ENCODE data around the gene METTL1. TPM values are rescaled to one million over a fixed set of nuclear protein-coding genes. Genes with fewer than 3 reads are reported as not detected.

Gene METTL1
- total and polyA plus RNA-seq, 2 donors (not counting 1 experiment from before 2014, with no cell fraction given): 9.1 to 9.2 TPM

DNA sequence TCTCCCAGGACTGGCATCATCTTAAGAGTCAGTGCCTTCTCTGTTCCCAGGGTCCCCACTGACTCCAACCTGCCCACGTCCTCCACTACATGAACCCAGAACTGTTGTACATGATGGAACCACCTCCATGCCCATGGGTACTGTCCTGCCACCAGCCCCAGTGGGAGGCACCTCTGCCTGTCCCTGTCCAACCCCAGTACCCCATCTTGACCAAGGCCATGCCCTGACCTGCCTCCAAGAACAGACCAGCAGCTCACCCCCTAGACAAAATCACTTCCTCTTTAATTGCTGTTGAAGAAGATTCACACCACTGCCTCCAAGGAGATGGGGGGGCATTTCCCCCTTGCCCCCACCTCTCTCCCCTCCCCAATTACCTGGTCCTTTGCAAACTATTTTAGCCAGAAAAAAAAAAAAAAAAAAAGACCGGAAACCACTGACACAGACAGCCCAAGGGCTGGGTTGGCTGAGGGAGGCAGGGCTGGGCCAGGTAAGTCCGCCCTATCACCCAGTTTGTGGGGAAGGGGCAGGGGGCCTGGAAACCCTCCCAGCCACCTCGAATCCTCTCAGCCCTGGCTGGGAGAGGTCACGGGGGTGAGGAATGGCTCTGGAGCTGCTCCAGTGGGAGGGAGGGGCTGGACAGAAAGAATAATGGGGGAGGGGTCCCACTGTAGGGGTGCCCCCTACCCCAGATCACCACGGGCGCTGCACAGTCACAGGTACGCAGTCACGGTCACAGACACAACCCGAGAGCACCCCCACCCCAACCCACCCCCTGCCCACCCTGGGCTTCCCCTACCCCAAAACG lies 46.8 kb downstream of the METTL1 start:
- Histone ChIP-seq H3K4me3 (ENCODE audit: control extremely low read depth in 1 of 5, extremely low read depth in 1 of 5, insufficient read depth in 1 of 5, low read depth in 2 of 5, low read length in 4 of 5) (no peak overlapping the region), H4K20me1 (ENCODE audit: control insufficient read depth, insufficient read depth, low read length, poor library complexity, severe bottlenecking) (peaks cover 7% of the 10 kb centered on the region), H3K9ac (ENCODE audit: low read length) (no peak overlapping the region), H3K36me3 (replicated peaks in 1 of 2; ENCODE audit: control extremely low read depth in 1 of 2, control insufficient read depth in 1 of 2, extremely low read depth in 1 of 2, insufficient read depth in 2 of 2, low read length in 1 of 2) (peaks cover 0 to 52% of the 10 kb centered on the region in 2 experiments), H3K27me3 (replicated peaks in 1 of 4; ENCODE audit: control extremely low read depth in 1 of 4, control insufficient read depth in 3 of 4, insufficient read depth in 4 of 4, low read length in 3 of 4) (no peaks in the 10 kb centered on the region), H3K9me3 (ENCODE audit: control extremely low read depth in 1 of 3, control insufficient read depth in 2 of 3, insufficient read depth in 1 of 3, low read length in 2 of 3) (peaks cover 0 to 7% (median 0%) of the 10 kb centered on the region in 3 donors), H3K4me2 (replicated peaks; ENCODE audit: low read depth, low read length, poor library complexity, severe bottlenecking) (peak overlapping the region; percentile 38), H3K4me1 (ENCODE audit: control insufficient read depth in 2 of 2, insufficient read depth in 2 of 2, low read length in 2 of 2) (peaks cover 8 to 16% of the 10 kb centered on the region in 2 donors), H2AFZ (ENCODE audit: insufficient read depth, low read depth, low read length, poor library complexity, severe bottlenecking) (no peak overlapping the region), H3K27ac (ENCODE audit: low read length in 2 of 2) (no peak overlapping the region), H3K79me2 (ENCODE audit: control insufficient read depth, insufficient read depth, low read length) (no peaks in the 10 kb centered on the region)
- peaks cover 16% of the 10 kb centered on the region for H3K4me1 Mint-ChIP-seq
- WGBS (ENCODE audit: insufficient coverage): 86% methylated on average over 3 of the region's 11 CpGs
- ChIA-PET POLR2A (interaction anchor here (0.6 kb wide), 1 partner anchor 1991 kb away, joined by 5 read pairs; no protein-coding TSS in a partner anchor), CTCF (no interaction called here)
- intact Hi-C loops (cut with micrococcal nuclease): no loop called here
- H3K9me3 Mint-ChIP-seq (ENCODE audit: insufficient read depth): no peaks in the 10 kb centered on the region
- no peaks in the 10 kb centered on the region for H3K27me3 Mint-ChIP-seq
- DNase-seq (no peak), ATAC-seq (ENCODE audit: low read depth) (peak; percentile 18)
- no peak overlapping the region for H3K4me3 Mint-ChIP-seq
- TF ChIP-seq EZH2 (IDR thresholded peaks at IDR 0.05; ENCODE audit: borderline replicate concordance, insufficient read depth, low read depth, low read length, poor library complexity, severe bottlenecking): no peak
- TF ChIP-seq, protein P1, sequence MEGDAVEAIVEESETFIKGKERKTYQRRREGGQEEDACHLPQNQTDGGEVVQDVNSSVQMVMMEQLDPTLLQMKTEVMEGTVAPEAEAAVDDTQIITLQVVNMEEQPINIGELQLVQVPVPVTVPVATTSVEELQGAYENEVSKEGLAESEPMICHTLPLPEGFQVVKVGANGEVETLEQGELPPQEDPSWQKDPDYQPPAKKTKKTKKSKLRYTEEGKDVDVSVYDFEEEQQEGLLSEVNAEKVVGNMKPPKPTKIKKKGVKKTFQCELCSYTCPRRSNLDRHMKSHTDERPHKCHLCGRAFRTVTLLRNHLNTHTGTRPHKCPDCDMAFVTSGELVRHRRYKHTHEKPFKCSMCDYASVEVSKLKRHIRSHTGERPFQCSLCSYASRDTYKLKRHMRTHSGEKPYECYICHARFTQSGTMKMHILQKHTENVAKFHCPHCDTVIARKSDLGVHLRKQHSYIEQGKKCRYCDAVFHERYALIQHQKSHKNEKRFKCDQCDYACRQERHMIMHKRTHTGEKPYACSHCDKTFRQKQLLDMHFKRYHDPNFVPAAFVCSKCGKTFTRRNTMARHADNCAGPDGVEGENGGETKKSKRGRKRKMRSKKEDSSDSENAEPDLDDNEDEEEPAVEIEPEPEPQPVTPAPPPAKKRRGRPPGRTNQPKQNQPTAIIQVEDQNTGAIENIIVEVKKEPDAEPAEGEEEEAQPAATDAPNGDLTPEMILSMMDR (IDR thresholded peaks at IDR 0.05): no peak
- H3K27ac Mint-ChIP-seq: peak overlapping the region; percentile 58
